Thoracic aorta (tissue), 2 donors: ENCODE measurements around the gene ARHGEF3. TPM values are rescaled to one million over a fixed set of nuclear protein-coding genes. Genes with fewer than 3 reads are reported as not detected.

Experiments used
- ATAC-seq: fragments of 150-250 bp; one replicate; pipeline ENCODE4 v1.8.0; 2017; ENCODE audit warnings: low read depth; ENCODE audit not compliant: insufficient number of reproducible peaks, low FRiP score
- DNase-seq: peaks from one replicate; pipeline ENCODE4 v3.0.0-alpha.2; 2020; ENCODE audit warnings: low spot score
- H3K27ac ChIP-seq, 2 donors: fragments of 200-600 bp; sonication (generic); 1 replicate in 1 of 2; 2 replicates in 1 of 2; pipeline ENCODE4 v1.5.1; 2016; ENCODE audit warnings: mild to moderate bottlenecking in 2 of 2, moderate library complexity in 2 of 2
- H3K27me3 ChIP-seq: fragments of 200-600 bp; sonication (generic); replicated peaks from 2 replicates; pipeline ENCODE4 v1.6.0; 2016; ENCODE audit warnings: mild to moderate bottlenecking; ENCODE audit not compliant: insufficient read depth
- H3K36me3 ChIP-seq: fragments of 200-600 bp; sonication (generic); one replicate; pipeline ENCODE4 v1.5.1; 2016
- H3K4me1 ChIP-seq, 2 donors: fragments of 200-600 bp; sonication (generic); 1 replicate in 1 of 2; 2 replicates in 1 of 2; pipeline versions ENCODE4 v1.5.1 to v1.6.0; 2016; ENCODE audit warnings: low read depth in 2 of 2, mild to moderate bottlenecking in 1 of 2; ENCODE audit not compliant: control insufficient read depth in 1 of 2
- H3K4me3 ChIP-seq: fragments of 200-600 bp; sonication (generic); 2 replicates; pipeline ENCODE4 v1.5.1; 2016; ENCODE audit warnings: mild to moderate bottlenecking
- H3K9me3 ChIP-seq: fragments of 200-600 bp; sonication (generic); 2 replicates; pipeline ENCODE4 v1.5.1; 2016
- total RNA-seq, 2 donors: library from RNA; depleted of rRNA; stranded (reverse); fragments of >200 nt; gene quantifications; one replicate each; pipeline versions ENCODE4 v1.1.0 to v1.2.3, GENCODE V29; 2016
- TF ChIP-seq, protein P1 (sequence below): fragments of 200-600 bp; sonication (generic); IDR thresholded peaks from one replicate; pipeline ENCODE4 v1.5.1; 2019; ENCODE audit warnings: antibody characterized with exemption

ARHGEF3 gene
- total RNA-seq, 2 donors from 2014 or later, result 13.9 to 21.9 TPM

GRCh38 chr3:56829533-56829932 lies 27.8 kb upstream of the ARHGEF3 start:
- no peak for ATAC-seq
- no peaks in the 10 kb centered on the region for H3K36me3 ChIP-seq
- TF ChIP-seq, protein P1, sequence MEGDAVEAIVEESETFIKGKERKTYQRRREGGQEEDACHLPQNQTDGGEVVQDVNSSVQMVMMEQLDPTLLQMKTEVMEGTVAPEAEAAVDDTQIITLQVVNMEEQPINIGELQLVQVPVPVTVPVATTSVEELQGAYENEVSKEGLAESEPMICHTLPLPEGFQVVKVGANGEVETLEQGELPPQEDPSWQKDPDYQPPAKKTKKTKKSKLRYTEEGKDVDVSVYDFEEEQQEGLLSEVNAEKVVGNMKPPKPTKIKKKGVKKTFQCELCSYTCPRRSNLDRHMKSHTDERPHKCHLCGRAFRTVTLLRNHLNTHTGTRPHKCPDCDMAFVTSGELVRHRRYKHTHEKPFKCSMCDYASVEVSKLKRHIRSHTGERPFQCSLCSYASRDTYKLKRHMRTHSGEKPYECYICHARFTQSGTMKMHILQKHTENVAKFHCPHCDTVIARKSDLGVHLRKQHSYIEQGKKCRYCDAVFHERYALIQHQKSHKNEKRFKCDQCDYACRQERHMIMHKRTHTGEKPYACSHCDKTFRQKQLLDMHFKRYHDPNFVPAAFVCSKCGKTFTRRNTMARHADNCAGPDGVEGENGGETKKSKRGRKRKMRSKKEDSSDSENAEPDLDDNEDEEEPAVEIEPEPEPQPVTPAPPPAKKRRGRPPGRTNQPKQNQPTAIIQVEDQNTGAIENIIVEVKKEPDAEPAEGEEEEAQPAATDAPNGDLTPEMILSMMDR, result no peak
- no peak overlapping the region for H3K27ac ChIP-seq
- no peaks in the 10 kb centered on the region for H3K9me3 ChIP-seq
- DNase-seq, result no peak
- no peak overlapping the region for H3K4me3 ChIP-seq
- H3K27me3 ChIP-seq, result no peaks in the 10 kb centered on the region
- H3K4me1 ChIP-seq, result no peaks in the 10 kb centered on the region

GRCh38 chr3:56826831-56827722 lies 25.3 kb upstream of the ARHGEF3 start:
- Histone ChIP-seq H3K36me3 (no peaks in the 10 kb centered on the region), H3K9me3 (no peaks in the 10 kb centered on the region), H3K4me3 (no peak overlapping the region), H3K4me1 (no peaks in the 10 kb centered on the region), H3K27ac (no peak overlapping the region), H3K27me3 (no peaks in the 10 kb centered on the region)
- ATAC-seq (no peak), DNase-seq (no peak)
- TF ChIP-seq, protein P1, result no peak

DNA sequence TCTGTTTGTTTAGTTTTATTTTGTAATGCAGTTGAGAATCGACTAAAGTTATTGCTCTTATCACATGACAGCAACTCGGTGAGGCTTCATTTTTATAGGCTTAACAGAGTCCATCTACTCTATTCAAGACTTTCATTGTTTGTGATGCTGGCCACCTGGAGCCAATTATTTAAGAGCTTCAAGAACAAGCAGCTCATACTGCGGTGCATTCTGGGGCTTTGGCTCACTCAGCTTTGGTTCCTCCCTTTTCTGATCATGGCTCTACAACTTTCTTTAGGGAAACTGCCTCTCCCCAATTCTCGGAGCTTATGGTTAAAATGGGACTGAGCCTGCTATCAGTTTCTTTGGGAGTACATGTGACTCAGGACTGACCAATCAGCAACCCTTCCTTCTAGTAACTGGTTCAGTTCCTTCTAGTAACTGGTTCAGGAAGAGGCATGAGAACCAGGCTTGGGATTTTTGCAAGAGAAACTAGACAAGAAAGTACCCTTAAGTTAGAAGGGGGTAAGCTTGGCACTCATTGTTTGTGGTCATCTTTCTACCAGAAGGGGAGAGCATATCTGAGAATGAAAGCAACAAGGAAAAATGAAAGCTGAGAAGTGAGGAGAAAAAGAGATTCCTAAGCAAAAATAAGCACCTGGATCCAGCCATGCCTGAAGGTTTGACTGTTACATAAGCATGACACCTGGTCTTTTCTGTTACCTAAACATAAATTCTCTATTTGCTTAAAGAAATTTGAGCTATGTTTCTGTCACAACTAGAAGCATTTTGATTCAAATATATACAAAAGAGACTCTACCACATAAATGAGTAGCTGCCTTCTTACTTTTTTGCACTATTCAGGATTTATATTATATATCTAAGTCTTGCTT lies 24.1 kb upstream of the ARHGEF3 start:
- Histone ChIP-seq H3K27me3 (no peaks in the 10 kb centered on the region), H3K4me3 (no peak overlapping the region), H3K27ac (no peak overlapping the region), H3K4me1 (no peaks in the 10 kb centered on the region), H3K9me3 (no peaks in the 10 kb centered on the region), H3K36me3 (no peaks in the 10 kb centered on the region)
- no peak for DNase-seq
- TF ChIP-seq, protein P1, result no peak
- no peak for ATAC-seq

- DNase-seq (no peak), ATAC-seq (no peak)
- no peaks in the 10 kb centered on the region for H3K27me3 ChIP-seq
- no peaks in the 10 kb centered on the region for H3K9me3 ChIP-seq
- H3K27ac ChIP-seq, result no peak overlapping the region
- H3K36me3 ChIP-seq, result no peaks in the 10 kb centered on the region
- no peak overlapping the region for H3K4me3 ChIP-seq
- H3K4me1 ChIP-seq, result no peaks in the 10 kb centered on the region
- TF ChIP-seq, protein P1, result no peak
Observed at GRCh38 chr3:56823984-56824703, 22.4 kb upstream of the ARHGEF3 start.
